Gastrocnemius medialis (tissue), 4 donors: ENCODE measurements around the gene PRR36. TPM values are rescaled to one million over a fixed set of nuclear protein-coding genes. Genes with fewer than 3 reads are reported as not detected.
"Not testable (repeated sequence)": the region's sequence is repeated elsewhere in the genome, so short reads cannot be mapped to it uniquely, and the experiment has no call there.

Source experiments
- ATAC-seq, 2 donors: fragments of 150-250 bp; one replicate each; pipeline ENCODE4 v1.9.1; 2016
- DNase-seq, 2 donors: peaks; one replicate each; pipeline ENCODE4 v3.0.0-alpha.2; 2019
- H3K27ac ChIP-seq, 4 donors: fragments of 200-600 bp; sonication (generic); 1 replicate in 1 of 4; 2 replicates in 3 of 4; pipeline ENCODE4 v1.5.1; 2016 to 2018; ENCODE audit warnings: mild to moderate bottlenecking in 2 of 4, moderate library complexity in 1 of 4
- H3K27me3 ChIP-seq, 3 donors: fragments of 200-600 bp; sonication (generic) in 2 of 3; 1 replicate in 1 of 3; 2 replicates in 2 of 3; pipeline versions ENCODE4 v1.5.1 to v1.6.0; 2016 to 2019; ENCODE audit warnings: mild to moderate bottlenecking in 1 of 3, moderate library complexity in 1 of 3
- H3K36me3 ChIP-seq, 2 donors: fragments of 200-600 bp; sonication (generic) in 1 of 2; one replicate each; pipeline ENCODE4 v1.5.1; 2017 to 2018
- H3K4me1 ChIP-seq, 2 donors: fragments of 200-600 bp; sonication (generic) in 1 of 2; one replicate each; pipeline ENCODE4 v1.5.1; 2016 to 2017; ENCODE audit warnings: mild to moderate bottlenecking in 2 of 2
- H3K4me3 ChIP-seq, 4 donors: fragments of 200-600 bp; sonication (generic) in 3 of 4; 1 replicate in 1 of 4; 2 replicates in 3 of 4; pipeline ENCODE4 v1.5.1; 2016 to 2019; ENCODE audit warnings: mild to moderate bottlenecking in 2 of 4
- H3K9me3 ChIP-seq, 3 donors: fragments of 200-600 bp; sonication (generic) in 2 of 3; 1 replicate in 1 of 3; 2 replicates in 2 of 3; pipeline ENCODE4 v1.5.1; 2016 to 2019
- CTCF ChIP-seq, 5 experiments: fragments of 450-650 bp in 3 of 5; fragments of 200-600 bp in 2 of 5; sonication (generic) in 2 of 5; IDR thresholded peaks in 4 of 5; conservative IDR thresholded peaks in 1 of 5; 1 replicate in 4 of 5; 2 replicates in 1 of 5; pipeline ENCODE4 v1.5.1; 2016 to 2019; ENCODE audit warnings: antibody characterized with exemption in 5 of 5, mild to moderate bottlenecking in 3 of 5, moderate library complexity in 3 of 5
- POLR2A ChIP-seq, 2 donors: fragments of 450-650 bp; IDR thresholded peaks; one replicate each; pipeline ENCODE4 v1.6.1; 2017; ENCODE audit warnings: antibody characterized with exemption in 2 of 2, mild to moderate bottlenecking in 2 of 2, moderate library complexity in 2 of 2
- in situ Hi-C, 4 donors: fragments of 200-750 bp; cut with MboI; loops; one replicate each; pipeline versions ENCODE4 v1.15.0 to v1.8.0; 2017; ENCODE audit warnings: low sequenced_read_pairs in 4 of 4
- intact Hi-C: fragments of 100-400 bp; cut with DNase I; formaldehyde crosslinking; loops from one replicate; pipeline ENCODE4 v1.15.1; 2023; ENCODE audit warnings: low total_unique reads
- total RNA-seq, 4 donors: library from RNA; depleted of rRNA; stranded (reverse); fragments of >200 nt; gene quantifications; one replicate each; pipeline versions ENCODE4 v1.1.0 to v1.2.3, GENCODE V29; 2016

The PRR36 gene
- total RNA-seq, 4 donors from 2014 or later = not detected

DNA sequence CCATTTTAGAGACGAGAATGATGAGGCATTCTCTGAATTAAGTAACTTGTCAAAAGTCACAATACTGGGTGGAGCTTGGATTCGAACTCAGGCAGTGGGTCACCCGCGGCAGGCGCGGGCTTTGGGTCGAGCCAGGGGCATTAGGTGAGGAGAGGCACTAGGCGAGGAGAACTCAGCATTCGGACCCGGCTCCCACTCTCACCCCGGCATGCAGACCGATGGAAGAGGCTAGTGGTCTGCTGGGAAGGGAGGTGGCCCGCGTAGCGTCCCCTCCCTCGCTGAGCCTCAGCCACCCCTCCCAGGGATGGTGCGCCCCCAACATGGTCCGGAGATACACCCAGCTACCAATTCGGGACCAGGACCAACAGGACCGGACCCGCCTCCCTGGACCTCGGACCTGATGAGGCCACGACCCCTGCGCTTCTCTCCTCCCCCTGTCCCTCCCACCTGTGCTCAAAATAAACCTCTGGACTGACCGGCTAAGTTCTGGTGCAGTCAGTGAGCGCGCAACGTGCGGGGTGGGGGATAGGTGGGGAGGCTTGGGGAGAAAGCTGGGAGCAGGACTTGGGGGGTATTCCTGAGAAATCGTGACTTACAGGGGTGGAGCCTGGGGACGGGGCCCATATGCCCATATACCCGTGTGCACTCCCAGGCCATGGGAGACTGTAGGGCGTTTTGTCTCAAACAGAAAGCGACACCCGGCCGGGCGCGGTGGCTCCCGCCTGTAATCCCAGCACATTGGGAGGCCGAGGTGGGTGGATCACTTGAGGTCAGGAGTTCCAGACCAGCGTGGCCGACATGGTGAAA is 44.6 kb upstream of the PRR36 start:
- peaks cover 40 to 49% (median 46%) of the 10 kb centered on the region in 3 donors for H3K27me3 ChIP-seq
- no peak for TF ChIP-seq POLR2A (IDR thresholded peaks at IDR 0.05)
- TF ChIP-seq CTCF (IDR thresholded peaks at IDR 0.05 in 4 of 5, conservative IDR thresholded peaks at IDR 0.05 in 1 of 5) = no peak
- H3K4me3 ChIP-seq = no peak overlapping the region
- H3K4me1 ChIP-seq = peaks cover 21 to 38% of the 10 kb centered on the region in 2 donors
- ATAC-seq (no peak), DNase-seq (no peak)
- peak overlapping the region in 1 of 4 donors; percentile 92 for H3K27ac ChIP-seq
- H3K9me3 ChIP-seq = no peaks in the 10 kb centered on the region
- H3K36me3 ChIP-seq = peaks cover 0 to 11% of the 10 kb centered on the region in 2 donors
- intact Hi-C loops = no loop called here
- in situ Hi-C loops = no loop called here

DNA sequence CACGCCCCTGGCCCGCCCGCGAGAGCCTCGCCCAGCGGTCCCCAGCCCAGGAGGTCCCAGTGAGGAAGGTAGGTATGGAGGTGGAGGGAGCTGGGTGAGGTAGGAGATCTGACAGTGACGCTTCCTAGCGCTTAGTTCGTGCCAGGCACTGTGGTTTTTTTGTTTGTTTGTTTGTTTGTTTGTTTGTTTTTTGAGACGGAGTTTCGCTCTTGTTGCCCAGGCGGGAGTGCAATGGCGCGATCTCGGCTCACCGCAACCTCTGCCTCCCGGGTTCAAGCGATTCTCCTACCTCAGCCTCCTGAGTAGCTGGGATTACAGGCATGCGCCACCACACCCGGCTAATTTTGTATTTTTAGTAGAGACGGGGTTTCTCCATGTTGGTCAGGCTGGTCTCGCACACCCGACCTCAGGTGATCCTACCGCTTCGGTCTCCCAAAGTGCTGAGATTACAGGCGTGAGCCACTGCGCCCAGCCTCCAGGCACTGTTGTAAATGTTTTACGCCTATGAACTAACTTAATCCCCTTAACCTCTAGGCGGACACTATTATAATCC is 43.9 kb upstream of the PRR36 start:
- peak overlapping the region in 2 of 4 donors; percentile 43 to 92 for H3K27ac ChIP-seq
- H3K27me3 ChIP-seq = peaks cover 40 to 49% (median 46%) of the 10 kb centered on the region in 3 donors
- ATAC-seq, H3K9me3 ChIP-seq, DNase-seq, intact Hi-C loops, in situ Hi-C loops: not testable (repeated sequence)
- peak in 1 of 5 experiments; percentile 1 for TF ChIP-seq CTCF (IDR thresholded peaks at IDR 0.05 in 4 of 5, conservative IDR thresholded peaks at IDR 0.05 in 1 of 5)
- H3K4me3 ChIP-seq = peak overlapping the region in 3 of 4 donors; percentile 35 to 42 (median 39)
- peaks cover 21 to 38% of the 10 kb centered on the region in 2 donors for H3K4me1 ChIP-seq
- H3K36me3 ChIP-seq = peaks cover 0 to 13% of the 10 kb centered on the region in 2 donors

DNA sequence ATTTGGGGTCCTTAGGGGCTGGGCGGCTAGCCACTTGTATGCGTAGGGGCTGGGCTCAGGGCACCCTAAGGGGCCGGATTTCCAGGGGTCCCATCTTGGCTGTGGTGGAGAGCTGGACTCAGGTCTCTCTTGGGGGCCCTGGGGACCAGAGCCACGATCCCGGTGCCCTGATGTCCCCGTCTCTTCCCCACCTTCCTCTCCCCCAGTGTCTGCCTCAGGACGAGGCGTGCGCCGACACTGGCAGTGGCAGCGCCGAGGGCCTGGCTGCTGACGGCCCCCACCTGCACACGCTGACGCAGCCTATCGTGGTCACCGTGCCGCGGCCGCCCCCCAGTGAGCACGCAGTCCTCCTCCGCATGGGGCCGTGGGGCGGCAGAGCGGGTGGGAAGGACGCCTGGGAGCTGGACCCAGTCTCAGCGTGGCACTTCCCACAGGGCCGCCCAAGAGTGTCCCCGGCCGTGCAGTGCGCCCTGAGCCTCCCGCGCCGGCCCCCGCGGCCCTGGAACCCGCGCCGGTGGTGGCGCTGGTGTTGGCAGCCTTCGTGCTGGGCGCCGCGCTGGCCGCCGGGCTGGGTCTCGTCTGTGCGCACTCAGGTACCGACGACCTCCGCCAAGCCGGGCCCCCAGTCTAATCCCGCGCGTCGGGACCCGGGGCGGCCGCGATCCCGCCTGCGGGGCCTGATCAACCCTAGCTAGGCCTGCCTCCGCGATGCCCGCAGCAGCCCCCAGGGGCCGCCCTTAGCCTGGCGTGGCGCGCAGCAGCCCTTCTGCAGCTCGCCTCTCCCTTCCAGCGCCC is 43.3 kb upstream of the PRR36 start:
- Histone ChIP-seq H3K9me3 (no peaks in the 10 kb centered on the region), H3K36me3 (peaks cover 0 to 13% of the 10 kb centered on the region in 2 donors), H3K27ac (peak overlapping the region in 2 of 4 donors; percentile 43 to 92), H3K4me1 (peaks cover 21 to 38% of the 10 kb centered on the region in 2 donors), H3K4me3 (peak overlapping the region in 3 of 4 donors; percentile 35 to 42 (median 39)), H3K27me3 (peaks cover 40 to 49% (median 46%) of the 10 kb centered on the region in 3 donors)
- ATAC-seq (no peak), DNase-seq (no peak)
- no peak for TF ChIP-seq POLR2A (IDR thresholded peaks at IDR 0.05)
- TF ChIP-seq CTCF (IDR thresholded peaks at IDR 0.05 in 4 of 5, conservative IDR thresholded peaks at IDR 0.05 in 1 of 5) = peak in 4 of 5 experiments; percentile 19 to 52 (median 36)
- in situ Hi-C loops = no loop called here
- intact Hi-C loops = no loop called here

DNA sequence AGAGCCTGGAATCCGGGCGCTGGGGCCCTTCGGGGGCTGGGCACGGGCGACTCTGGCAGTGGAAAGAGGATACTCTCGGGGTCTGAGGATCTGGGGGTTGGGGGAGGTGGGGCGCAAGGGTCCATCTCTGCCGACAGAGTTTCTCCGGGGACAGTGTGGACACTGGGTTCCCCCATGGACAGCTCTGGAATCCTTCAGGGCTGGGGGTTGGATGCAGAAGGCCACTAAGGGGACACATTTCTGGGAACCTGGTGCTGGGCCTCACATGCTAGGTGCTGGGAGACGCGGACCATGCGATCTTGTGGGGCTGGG is 42.7 kb upstream of the PRR36 start:
- peaks cover 21 to 35% of the 10 kb centered on the region in 2 donors for H3K4me1 ChIP-seq
- TF ChIP-seq POLR2A (IDR thresholded peaks at IDR 0.05) (no peak), CTCF (IDR thresholded peaks at IDR 0.05 in 4 of 5, conservative IDR thresholded peaks at IDR 0.05 in 1 of 5) (no peak)
- no peak for ATAC-seq
- in situ Hi-C loops (no loop called here), intact Hi-C loops (no loop called here)
- H3K9me3 ChIP-seq = no peaks in the 10 kb centered on the region
- H3K27ac ChIP-seq = peak overlapping the region in 2 of 4 donors; percentile 43 to 92
- peak overlapping the region in 2 of 4 donors; percentile 39 to 42 for H3K4me3 ChIP-seq
- DNase-seq = no peak
- peaks cover 0 to 15% of the 10 kb centered on the region in 2 donors for H3K36me3 ChIP-seq
- H3K27me3 ChIP-seq = peaks cover 40 to 49% (median 46%) of the 10 kb centered on the region in 3 donors
